Panc1 (cell line): ENCODE results near the gene HADH. TPM values are rescaled to one million over a fixed set of nuclear protein-coding genes. Genes with fewer than 3 reads are reported as not detected.
A peak's percentile ranks its signal among the peaks of the same experiment; 100 is the strongest.

Source experiments
- ATAC-seq: fragments of 200-7000 bp; cut with Tn5 transposase; 2 replicates; pipeline ENCODE4 v1.9.1; 2020; ENCODE audit warnings: mild to moderate bottlenecking, moderate library complexity
- Bru-seq: library from RNA; stranded (reverse); fragments of 400-500 nt; gene quantifications from one replicate; lab custom pipeline; 2021; lab: Mats Ljungman, UMichigan
- BruChase-seq, 2 experiments: library from RNA; stranded (reverse); fragments of 400-500 nt; gene quantifications; one replicate each; lab custom pipeline; 2021; lab: Mats Ljungman, UMichigan
- BruUV-seq: library from RNA; stranded (reverse); fragments of 400-500 nt; replicated peaks from 2 replicates; lab custom pipeline; 2021; lab: Mats Ljungman, UMichigan
- CTCF ChIA-PET: fragments of 300-600 bp; sonication (Branson Sonifier 250); formaldehyde crosslinking; loops from one replicate; lab custom pipeline; 2022; ENCODE audit warnings: antibody characterized with exemption; lab: Charles Lee
- POLR2A ChIA-PET: fragments of 300-600 bp; sonication (Branson Sonifier 250); formaldehyde crosslinking; loops from one replicate; lab custom pipeline; 2022; ENCODE audit warnings: antibody characterized with exemption; lab: Charles Lee
- DNase-seq: peaks from one replicate; pipeline ENCODE4 v3.0.0-alpha.2; 2010; ENCODE audit warnings: low read depth, low spot score
- H3K27ac ChIP-seq: 2 replicates; pipeline ENCODE4 v1.5.1; 2011; ENCODE audit warnings: mild to moderate bottlenecking, low read length, inconsistent platforms
- H3K27me3 ChIP-seq: fragments of 200-500 bp; sonication (Bioruptor generic); 2 replicates; pipeline ENCODE4 v1.6.0; 2014; ENCODE audit warnings: low read length, inconsistent platforms; ENCODE audit not compliant: control insufficient read depth, insufficient read depth
- H3K36me3 ChIP-seq: fragments of 200-500 bp; sonication (Bioruptor generic); 2 replicates; pipeline ENCODE4 v1.5.1; 2014; ENCODE audit warnings: inconsistent platforms, mild to moderate bottlenecking, low read length, moderate library complexity; ENCODE audit not compliant: control insufficient read depth, insufficient read depth
- H3K4me1 ChIP-seq: 2 replicates; pipeline ENCODE4 v1.5.1; 2011; ENCODE audit warnings: inconsistent platforms, mild to moderate bottlenecking, low read length, moderate library complexity; ENCODE audit not compliant: control insufficient read depth, insufficient read depth
- H3K4me3 ChIP-seq, 2 experiments: 2 replicates each; pipeline ENCODE4 v1.5.1; 2011 to 2012; ENCODE audit warnings: low read depth in 2 of 2, low read length in 2 of 2, mild to moderate bottlenecking in 2 of 2, inconsistent platforms in 1 of 2, moderate library complexity in 1 of 2
- H3K9me3 ChIP-seq: fragments of 200-500 bp; sonication (Bioruptor generic); 2 replicates; pipeline ENCODE4 v1.5.1; 2014; ENCODE audit warnings: low read depth, mild to moderate bottlenecking, inconsistent platforms, low read length, moderate library complexity; ENCODE audit not compliant: control insufficient read depth, insufficient read depth
- CTCF ChIP-seq: fragments of 450-650 bp; IDR thresholded peaks from 2 replicates; pipeline ENCODE4 v1.5.1; 2017; ENCODE audit warnings: mild to moderate bottlenecking
- POLR2AphosphoS5 ChIP-seq: IDR thresholded peaks from 2 replicates; pipeline ENCODE4 v1.6.1; 2012; ENCODE audit warnings: mild to moderate bottlenecking, low read depth, low read length, moderate library complexity
- REST ChIP-seq, 2 experiments: IDR thresholded peaks; 2 replicates each; pipeline ENCODE4 v1.6.1; 2011 to 2012; ENCODE audit warnings: low read depth in 2 of 2, control low read depth in 1 of 2, low read length in 1 of 2, mild to moderate bottlenecking in 1 of 2, moderate library complexity in 1 of 2; ENCODE audit not compliant: insufficient read depth in 1 of 2
- SIN3A ChIP-seq: IDR thresholded peaks from 2 replicates; pipeline ENCODE4 v1.6.1; 2012; ENCODE audit warnings: low read depth, mild to moderate bottlenecking, low read length, moderate library complexity, borderline replicate concordance; ENCODE audit not compliant: insufficient read depth
- TCF7L2 ChIP-seq: IDR thresholded peaks from 2 replicates; pipeline ENCODE4 v1.6.1; 2011; ENCODE audit warnings: mild to moderate bottlenecking, low read depth, low read length, inconsistent platforms
- in situ Hi-C: cut with HindIII; loops from 2 replicates; pipeline ENCODE4 v1.10.0; 2016; ENCODE audit warnings: low sequenced_read_pairs, low pct_unique_long_range_greater_than_20kb
- intact Hi-C: fragments of 100-400 bp; cut with micrococcal nuclease; formaldehyde crosslinking; loops from one replicate; pipeline ENCODE4 v1.10.0; 2022; ENCODE audit not compliant: unreplicated experiment
- long read RNA-seq: library from polyadenylated mRNA; unstranded; transcript quantifications from one replicate; pipeline ENCODE4 v2.0.0, GENCODE V29; 2021; ENCODE audit not compliant: unreplicated experiment
- polyA plus RNA-seq: library from polyadenylated mRNA; unstranded; fragments of >200 nt; gene quantifications from one replicate; pipeline ENCODE4 v1.2.1, GENCODE V29; 2012; ENCODE audit warnings: missing spikeins; ENCODE audit not compliant: insufficient read length
- total RNA-seq: library from RNA; stranded (reverse); gene quantifications from one replicate; pipeline ENCODE4 v1.2.1, GENCODE V29; 2021; ENCODE audit not compliant: unreplicated experiment

Gene HADH
- total RNA-seq (20.0 TPM), Bru-seq, nascent RNA (percentile 57 among the genes with signal in this experiment), BruChase-seq, experiment 1, labeled RNA remaining after a 2-hour chase (percentile 54 among the genes with signal in this experiment), BruChase-seq, experiment 2, labeled RNA remaining after a 6-hour chase (percentile 52 among the genes with signal in this experiment)
- 21.0 TPM for polyA plus RNA-seq
- long read RNA-seq, full-length matches to known transcripts = 36 of 38 reads
- long read RNA-seq, partial matches to known transcripts = 1 of 38 reads
- long read RNA-seq, other reads (novel, unspliced or antisense) = 1 of 38 reads

GRCh38 chr4:107989537-107990386 is at the start of gene HADH:
Gene HADH (plus strand): TSS chr4:107989889. CDS start chr4:107989933, 44 bp downstream.
- in situ Hi-C loops (no loop called here), intact Hi-C loops (no loop called here)
- no peaks in the 10 kb centered on the region for H3K27me3 ChIP-seq
- peaks cover 2% of the 10 kb centered on the region for H3K4me1 ChIP-seq
- no peaks in the 10 kb centered on the region; the same call in none of the 2 replicates for H3K36me3 ChIP-seq
- H3K4me3 ChIP-seq = peak within 1 kb of the TSS; percentile 74 to 85
- CTCF ChIA-PET = interaction anchor here (0.6 kb wide), 1 partner anchor 27 kb away, joined by 12 read pairs; no protein-coding TSS in a partner anchor
- peak; percentile 100 for ATAC-seq
- H3K27ac ChIP-seq = peak within 1 kb of the TSS; percentile 78
- DNase-seq = peak; percentile 18
- BruUV-seq = no TSS peak
- TF ChIP-seq POLR2AphosphoS5 (peak; percentile 46; the same call in 1 of the 2 replicates), TCF7L2 (no peak)
- POLR2A ChIA-PET = no interaction called here
- no peaks in the 10 kb centered on the region for H3K9me3 ChIP-seq

GRCh38 chr4:107945809-107946208 is 43.9 kb upstream of the HADH start:
- DNase-seq (no peak), ATAC-seq (no peak)
- CTCF ChIA-PET = no interaction called here
- BruUV-seq = no TSS peak
- Histone ChIP-seq H3K4me3 (no peak overlapping the region), H3K4me1 (no peaks in the 10 kb centered on the region), H3K27me3 (no peaks in the 10 kb centered on the region), H3K36me3 (no peaks in the 10 kb centered on the region), H3K27ac (no peak overlapping the region), H3K9me3 (no peaks in the 10 kb centered on the region)
- TF ChIP-seq POLR2AphosphoS5 = no peak
- no peak for TF ChIP-seq TCF7L2
- TF ChIP-seq SIN3A = no peak
- TF ChIP-seq REST (IDR thresholded peaks at IDR 0.05; ENCODE audit: insufficient read depth in 1 of 2, low read depth in 2 of 2, low read length in 1 of 2) = no peak
- TF ChIP-seq CTCF = no peak
- intact Hi-C loops (no loop called here), in situ Hi-C loops (no loop called here)
- POLR2A ChIA-PET = no interaction called here
